Activated gamma-delta T cell treated with Interleukin-2 at 50 U/mL for 16 hours (primary cell): Measurements from ENCODE around the gene RSPH10B2.
"Not testable (repeated sequence)": the region's sequence is repeated elsewhere in the genome, so short reads cannot be mapped to it uniquely, and the experiment has no call there.

Source experiments
- DNase-seq: peaks from one replicate; pipeline ENCODE4 v3.0.0-alpha.2; 2020

The RSPH10B2 gene

GRCh38 chr7:6753964-6754363 is at the start of gene RSPH10B2:
RSPH10B2 (plus strand) TSS chr7:6754103; CDS start chr7:6757678, 3,575 bp downstream.
- not testable (repeated sequence) for DNase-seq

GRCh38 chr7:6705959-6706665 is 47.8 kb upstream of the RSPH10B2 start:
- DNase-seq, result peak; percentile 22

GRCh38 chr7:6706666-6707407 is 47.1 kb upstream of the RSPH10B2 start, which contains the start of gene ZNF12:
ZNF12 (minus strand) TSS chr7:6706947; CDS start chr7:6705173, 1,774 bp downstream.
- peak; percentile 96 for DNase-seq

- DNase-seq, result no peak
Measured at GRCh38 chr7:6708304-6708703, 45.6 kb upstream of the RSPH10B2 start.

GRCh38 chr7:6709808-6710207 is 44.1 kb upstream of the RSPH10B2 start:
- DNase-seq, result no peak

GRCh38 chr7:6714360-6714759 is 39.5 kb upstream of the RSPH10B2 start:
- no peak for DNase-seq

- DNase-seq, result not testable (repeated sequence)
Measured at GRCh38 chr7:6715898-6716297, 38.0 kb upstream of the RSPH10B2 start.

GRCh38 chr7:6718124-6718523 is 35.8 kb upstream of the RSPH10B2 start:
- DNase-seq, result no peak

- not testable (repeated sequence) for DNase-seq
Measured at GRCh38 chr7:6724351-6724750, 29.6 kb upstream of the RSPH10B2 start.

- DNase-seq, result no peak
Measured at GRCh38 chr7:6725003-6725402, 28.9 kb upstream of the RSPH10B2 start.

- not testable (repeated sequence) for DNase-seq
Measured at GRCh38 chr7:6726341-6726740, 27.6 kb upstream of the RSPH10B2 start.

- no peak for DNase-seq
Measured at GRCh38 chr7:6727663-6728062, 26.2 kb upstream of the RSPH10B2 start.

- DNase-seq, result not testable (repeated sequence)
Measured at GRCh38 chr7:6728893-6729491, 24.9 kb upstream of the RSPH10B2 start.

GRCh38 chr7:6729492-6730342 is 24.2 kb upstream of the RSPH10B2 start:
- DNase-seq, result peak; percentile 80

- no peak for DNase-seq
Measured at GRCh38 chr7:6730343-6730633, 23.6 kb upstream of the RSPH10B2 start.

GRCh38 chr7:6738415-6738814 is 15.5 kb upstream of the RSPH10B2 start:
- DNase-seq, result not testable (repeated sequence)

GRCh38 chr7:6744410-6745100 is 9.3 kb upstream of the RSPH10B2 start:
- DNase-seq, result not testable (repeated sequence)

GRCh38 chr7:6749335-6749734 is 4.6 kb upstream of the RSPH10B2 start:
- DNase-seq, result not testable (repeated sequence)

- DNase-seq, result not testable (repeated sequence)
Measured at GRCh38 chr7:6750173-6750572, 3.7 kb upstream of the RSPH10B2 start.

- not testable (repeated sequence) for DNase-seq
Measured at GRCh38 chr7:6761186-6761585, 7.3 kb downstream of the RSPH10B2 start.

GRCh38 chr7:6781581-6781980 is 27.7 kb downstream of the RSPH10B2 start:
- not testable (repeated sequence) for DNase-seq

- DNase-seq, result not testable (repeated sequence)
Measured at GRCh38 chr7:6789353-6789752, 35.5 kb downstream of the RSPH10B2 start.
